Activated naive CD8-positive, alpha-beta T cell treated with anti-CD3 and anti-CD28 coated beads, Interleukin-2, amount 50 U/mL, for 16 hours (primary cell): ENCODE measurements around the gene SLC9B2.
"Not testable (repeated sequence)": the region's sequence is repeated elsewhere in the genome, so short reads cannot be mapped to it uniquely, and the experiment has no call there.

Experiments used
- DNase-seq: peaks from one replicate; pipeline ENCODE4 v3.0.0-alpha.2; 2020; ENCODE audit warnings: low read depth, low spot score

Gene SLC9B2

GRCh38 chr4:103019308-103020124, 57.0 kb downstream of the SLC9B2 start, which contains the start of gene SLC9B1:
SLC9B1 (minus strand) TSS chr4:103019705; CDS start chr4:102991711, 27,994 bp downstream.
- DNase-seq = peak; percentile 88

GRCh38 chr4:103018391-103019307, 57.9 kb downstream of the SLC9B2 start:
- DNase-seq = no peak

- DNase-seq = no peak
Measured at GRCh38 chr4:103012551-103012950, 64.0 kb downstream of the SLC9B2 start.

- DNase-seq = no peak
Measured at GRCh38 chr4:103012060-103012459, 64.5 kb downstream of the SLC9B2 start.

- no peak for DNase-seq
Measured at GRCh38 chr4:103011378-103012025, 65.1 kb downstream of the SLC9B2 start.

DNA sequence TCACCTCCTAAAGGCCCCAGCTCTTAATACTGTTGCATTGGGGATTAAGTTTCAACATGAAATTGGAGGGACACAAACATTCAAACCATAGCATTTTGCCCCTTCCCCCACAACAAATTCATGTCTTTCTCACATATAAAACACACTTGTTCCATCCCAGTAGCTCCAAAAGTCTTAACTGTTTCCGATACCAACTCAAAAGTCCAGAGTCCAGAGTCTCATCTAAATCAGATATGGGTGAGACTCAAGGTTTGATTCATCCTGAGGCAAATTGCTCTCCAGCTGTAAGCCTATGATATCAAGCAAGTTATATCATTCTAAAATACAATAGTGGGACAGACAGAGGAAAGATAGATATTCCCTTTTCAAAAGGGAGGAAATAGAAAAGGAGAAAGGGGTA, 65.8 kb downstream of the SLC9B2 start:
- DNase-seq = no peak

DNA sequence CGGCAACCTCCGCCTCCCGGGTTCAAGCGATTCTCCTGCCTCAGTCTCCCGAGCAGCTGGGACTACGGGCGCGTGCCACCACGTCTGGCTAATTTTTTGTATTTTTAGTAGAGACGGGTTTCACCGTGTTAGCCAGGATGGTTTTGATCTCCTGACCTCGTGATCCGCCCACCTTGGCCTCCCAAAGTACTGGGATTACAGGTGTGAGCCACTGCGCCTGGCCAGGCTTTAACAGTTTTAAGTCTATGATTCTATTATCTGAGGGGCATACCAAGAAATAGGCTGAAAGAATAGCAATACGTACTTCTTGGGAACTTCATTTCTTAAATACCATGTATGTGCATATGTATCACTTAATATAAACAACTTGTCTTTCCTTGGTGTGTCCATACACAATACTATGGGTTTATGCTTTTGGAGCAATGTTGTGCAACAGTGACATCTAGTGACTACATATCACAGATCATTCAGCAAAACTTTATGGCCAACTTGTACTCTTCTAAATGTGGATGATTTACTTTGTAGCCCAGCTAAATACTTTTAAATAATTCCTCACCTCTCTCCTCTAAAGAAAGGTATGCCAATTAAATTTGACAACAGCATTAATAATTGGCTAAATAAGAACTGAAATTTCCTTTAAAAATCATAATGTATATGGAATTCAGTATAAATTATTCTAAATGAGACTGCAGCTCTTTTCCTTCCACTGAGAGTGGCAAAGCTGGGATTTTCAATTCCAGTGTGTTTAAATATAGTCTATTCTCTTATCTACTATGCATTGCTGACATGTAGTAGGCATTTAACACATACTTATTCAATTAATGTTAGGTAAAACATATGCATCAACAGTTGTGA, 67.5 kb downstream of the SLC9B2 start:
- no peak for DNase-seq

- no peak for DNase-seq
Measured at GRCh38 chr4:103002551-103002950, 74.0 kb downstream of the SLC9B2 start.

- DNase-seq = no peak
Measured at GRCh38 chr4:102994803-102995202, 81.8 kb downstream of the SLC9B2 start.

DNA sequence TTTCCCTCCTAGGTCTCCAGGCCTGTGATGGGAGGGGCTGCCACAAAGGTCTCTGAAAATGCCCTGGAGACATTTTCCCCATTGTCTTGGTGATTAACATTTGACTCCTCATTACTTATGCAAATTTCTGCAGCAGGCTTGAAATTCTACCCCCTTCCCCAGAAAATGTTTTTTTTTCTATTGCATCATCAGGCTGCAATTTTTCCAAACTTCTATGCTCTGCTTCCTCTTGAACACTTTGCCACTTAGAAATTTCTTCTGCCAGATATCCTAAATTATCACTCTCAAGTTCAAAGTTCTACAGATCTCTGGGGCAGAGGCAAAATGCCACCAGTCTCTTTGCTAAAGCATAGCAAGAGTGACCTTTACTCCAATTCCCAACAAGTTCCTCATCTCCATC, 82.6 kb downstream of the SLC9B2 start:
- DNase-seq = not testable (repeated sequence)

GRCh38 chr4:102988429-102989020, 88.0 kb downstream of the SLC9B2 start:
- DNase-seq = no peak

GRCh38 chr4:102981005-102981404, 95.6 kb downstream of the SLC9B2 start:
- no peak for DNase-seq
